Ishikawa (cell line): Measurements from ENCODE around the gene HELZ.

Source experiments
- CEBPB ChIP-seq: IDR thresholded peaks from 2 replicates; pipeline ENCODE4 v1.6.1; 2012
- CREB1 ChIP-seq: IDR thresholded peaks from 2 replicates; pipeline ENCODE4 v1.6.1; 2012; ENCODE audit warnings: low read depth
- EGR1 ChIP-seq: IDR thresholded peaks from 2 replicates; pipeline ENCODE4 v1.6.1; 2012
- EP300 ChIP-seq: IDR thresholded peaks from 2 replicates; pipeline ENCODE4 v1.6.1; 2012; ENCODE audit warnings: borderline replicate concordance
- FOXM1 ChIP-seq: IDR thresholded peaks from 2 replicates; pipeline ENCODE4 v1.6.1; 2012; ENCODE audit warnings: low read depth, borderline replicate concordance
- MAX ChIP-seq: IDR thresholded peaks from 2 replicates; pipeline ENCODE4 v1.6.1; 2012
- NFIC ChIP-seq: IDR thresholded peaks from 2 replicates; pipeline ENCODE4 v1.6.1; 2012
- RAD21 ChIP-seq: IDR thresholded peaks from 2 replicates; pipeline ENCODE4 v1.6.1; 2012; ENCODE audit warnings: low read depth
- REST ChIP-seq: IDR thresholded peaks from 2 replicates; pipeline ENCODE4 v1.6.1; 2012; ENCODE audit warnings: low read depth, mild to moderate bottlenecking
- TAF1 ChIP-seq: IDR thresholded peaks from 2 replicates; pipeline ENCODE4 v1.6.1; 2012; ENCODE audit warnings: low read depth, mild to moderate bottlenecking
- TCF12 ChIP-seq: IDR thresholded peaks from 2 replicates; pipeline ENCODE4 v1.6.1; 2012; ENCODE audit warnings: low read depth
- TEAD4 ChIP-seq: IDR thresholded peaks from 2 replicates; pipeline ENCODE4 v1.6.1; 2012
- USF1 ChIP-seq: IDR thresholded peaks from 2 replicates; pipeline ENCODE4 v1.6.1; 2012
- YY1 ChIP-seq: IDR thresholded peaks from 2 replicates; pipeline ENCODE4 v1.6.1; 2012; ENCODE audit warnings: low read depth
- ZBTB7A ChIP-seq: IDR thresholded peaks from 2 replicates; pipeline ENCODE4 v1.6.1; 2012; ENCODE audit warnings: low read depth

The HELZ gene

GRCh38 chr17:67030641-67031040, 214.4 kb downstream of the HELZ start:
- TF ChIP-seq CEBPB: no peak
- TF ChIP-seq TCF12: no peak
- no peak for TF ChIP-seq EP300
- TF ChIP-seq ZBTB7A: no peak
- no peak for TF ChIP-seq TAF1
- no peak for TF ChIP-seq NFIC
- TF ChIP-seq FOXM1: no peak
- no peak for TF ChIP-seq TEAD4
- TF ChIP-seq RAD21: no peak
- no peak for TF ChIP-seq CREB1
- no peak for TF ChIP-seq USF1
- TF ChIP-seq EGR1: no peak
- no peak for TF ChIP-seq REST
- TF ChIP-seq MAX: no peak
- TF ChIP-seq YY1: no peak

- TF ChIP-seq RAD21: no peak
- TF ChIP-seq ZBTB7A: no peak
- TF ChIP-seq EP300: no peak
- no peak for TF ChIP-seq CREB1
- TF ChIP-seq YY1: no peak
- TF ChIP-seq REST: no peak
- no peak for TF ChIP-seq MAX
- TF ChIP-seq NFIC: no peak
- no peak for TF ChIP-seq TCF12
- TF ChIP-seq TAF1: no peak
- no peak for TF ChIP-seq EGR1
Measured at GRCh38 chr17:67027031-67027628, 217.9 kb downstream of the HELZ start.

- no peak for TF ChIP-seq YY1
- TF ChIP-seq TCF12: no peak
- no peak for TF ChIP-seq USF1
- no peak for TF ChIP-seq RAD21
- no peak for TF ChIP-seq CREB1
- no peak for TF ChIP-seq EGR1
- TF ChIP-seq REST: no peak
- no peak for TF ChIP-seq EP300
- TF ChIP-seq NFIC: no peak
Measured at GRCh38 chr17:67026341-67026740, 218.7 kb downstream of the HELZ start.

GRCh38 chr17:67025216-67025792, 219.7 kb downstream of the HELZ start:
- TF ChIP-seq MAX (0 out of 2 replicates have a peak, but pooled peaks have one; percentile 24), EGR1 (no peak), TCF12 (peak; percentile 64; the same call in 1 of the 2 replicates), CEBPB (no peak), REST (no peak), NFIC (peak; percentile 77)
